ENCODE measurements around the gene GPRC5D.

Gene GPRC5D

GRCh38 chr12:12979731-12980259, 27.8 kb upstream of the GPRC5D start:
- DNase-seq (ENCODE audit: low spot score) (peak; percentile 18), FAIRE-seq (peak; percentile 52)

- FAIRE-seq (no peak), DNase-seq (ENCODE audit: low spot score) (no peak)
These were observed 27.2 kb upstream of the GPRC5D start for GRCh38 chr12:12979126-12979525.

GRCh38 chr12:12977231-12977630, 25.3 kb upstream of the GPRC5D start:
- DNase-seq (ENCODE audit: low spot score) (no peak), FAIRE-seq (peak; percentile 44)

- DNase-seq (ENCODE audit: low spot score) (peak; percentile 60), FAIRE-seq (peak; percentile 61)
These were observed 24.4 kb upstream of the GPRC5D start for GRCh38 chr12:12976366-12976765.

GRCh38 chr12:12975322-12976077, 23.5 kb upstream of the GPRC5D start:
- DNase-seq (ENCODE audit: low spot score) (peak; percentile 70), FAIRE-seq (peak; percentile 20)

- no peak for FAIRE-seq
- DNase-seq (ENCODE audit: low spot score): no peak
These were observed 22.2 kb upstream of the GPRC5D start for GRCh38 chr12:12974211-12974610.

GRCh38 chr12:12973019-12973418, 21.0 kb upstream of the GPRC5D start:
- FAIRE-seq: peak; percentile 81
- DNase-seq (ENCODE audit: low spot score): no peak

- FAIRE-seq: peak; percentile 27
- DNase-seq (ENCODE audit: low spot score): no peak
These were observed 13.9 kb upstream of the GPRC5D start for GRCh38 chr12:12965836-12966235.

GRCh38 chr12:12964255-12964654, 12.3 kb upstream of the GPRC5D start:
- no peak for DNase-seq (ENCODE audit: low spot score)
- FAIRE-seq: no peak

GRCh38 chr12:12960639-12961209, 8.8 kb upstream of the GPRC5D start:
- FAIRE-seq (no peak), DNase-seq (ENCODE audit: low spot score) (no peak)

GRCh38 chr12:12958886-12959285, 6.9 kb upstream of the GPRC5D start:
- no peak for FAIRE-seq

GRCh38 chr12:12954878-12955625, 3.1 kb upstream of the GPRC5D start:
- FAIRE-seq (peak; percentile 30), DNase-seq (ENCODE audit: low spot score) (no peak)

More at GRCh38 chr12:12958886-12959285, 6.9 kb upstream of the GPRC5D start:
- DNase-seq (ENCODE audit: low spot score): no peak

- FAIRE-seq: no peak
These were observed 2.4 kb upstream of the GPRC5D start for GRCh38 chr12:12954356-12954755.

GRCh38 chr12:12951504-12951903, 466 bp downstream of the GPRC5D start:
- DNase-seq (ENCODE audit: low spot score) (no peak), FAIRE-seq (no peak)

More at GRCh38 chr12:12954356-12954755, 2.4 kb upstream of the GPRC5D start:
- no peak for DNase-seq (ENCODE audit: low spot score)

GRCh38 chr12:12947902-12948301, 4.1 kb downstream of the GPRC5D start:
- DNase-seq (ENCODE audit: low spot score) (no peak), FAIRE-seq (no peak)

GRCh38 chr12:12946686-12947355, 5.1 kb downstream of the GPRC5D start:
- DNase-seq (ENCODE audit: low spot score) (peak; percentile 37), FAIRE-seq (no peak)

GRCh38 chr12:12945591-12945990, 6.4 kb downstream of the GPRC5D start:
- DNase-seq (ENCODE audit: low spot score) (no peak), FAIRE-seq (no peak)

- peak; percentile 27 for FAIRE-seq
- DNase-seq (ENCODE audit: low spot score): no peak
These were observed 8.2 kb downstream of the GPRC5D start for GRCh38 chr12:12943586-12944260.

GRCh38 chr12:12941450-12942350, 10.3 kb downstream of the GPRC5D start:
- DNase-seq (ENCODE audit: low spot score) (no peak), FAIRE-seq (no peak)

- FAIRE-seq (no peak), DNase-seq (ENCODE audit: low spot score) (no peak)
These were observed 12.1 kb downstream of the GPRC5D start for GRCh38 chr12:12939888-12940287.
